PC-9 (cell line): Measurements from ENCODE around the gene ARL3. TPM values are rescaled to one million over a fixed set of nuclear protein-coding genes. Genes with fewer than 3 reads are reported as not detected.

Experiments
- BruUV-seq: library from RNA; stranded (reverse); fragments of 400-500 nt; replicated peaks from 2 replicates; lab custom pipeline; 2021; lab: Mats Ljungman, UMichigan
- CTCF ChIA-PET: fragments of 300-600 bp; sonication (Branson Sonifier 250); formaldehyde crosslinking; loops from one replicate; lab custom pipeline; 2022; ENCODE audit warnings: antibody characterized with exemption; lab: Charles Lee
- POLR2A ChIA-PET: fragments of 300-600 bp; sonication (Branson Sonifier 250); formaldehyde crosslinking; loops from one replicate; lab custom pipeline; 2022; ENCODE audit warnings: antibody characterized with exemption; ENCODE audit not compliant: unreplicated experiment; lab: Charles Lee
- DNase-seq, 2 experiments: peaks; one replicate each; pipeline versions ENCODE4 v3.0.0 to v3.0.0-alpha.2; 2015 to 2022; ENCODE audit warnings: mixed read lengths in 1 of 2
- H2AFZ ChIP-seq: fragments of 200-600 bp; sonication (generic); 2 replicates; pipeline ENCODE4 v1.8.1; 2017; ENCODE audit warnings: antibody characterized with exemption
- H3F3A ChIP-seq: fragments of 200-600 bp; sonication (generic); 2 replicates; pipeline ENCODE4 v1.8.1; 2017; ENCODE audit warnings: antibody characterized with exemption, mild to moderate bottlenecking, low read depth; ENCODE audit not compliant: insufficient read depth
- H3K27ac ChIP-seq: fragments of 200-600 bp; sonication (generic); 2 replicates; pipeline ENCODE4 v1.6.1; 2016; ENCODE audit warnings: mixed run types
- H3K27me3 ChIP-seq: fragments of 200-600 bp; sonication (generic); 2 replicates; pipeline ENCODE4 v1.6.1; 2016; ENCODE audit warnings: low read depth, mixed run types; ENCODE audit not compliant: insufficient read depth
- H3K36me3 ChIP-seq: fragments of 200-600 bp; sonication (generic); 2 replicates; pipeline ENCODE4 v1.6.1; 2016; ENCODE audit warnings: low read depth, mixed run types
- H3K4me1 ChIP-seq: fragments of 200-600 bp; sonication (generic); replicated peaks from 2 replicates; pipeline ENCODE4 v1.6.1; 2016; ENCODE audit warnings: mixed run types; ENCODE audit not compliant: insufficient read depth
- H3K4me2 ChIP-seq: fragments of 200-600 bp; sonication (generic); 2 replicates; pipeline ENCODE4 v1.6.1; 2017; ENCODE audit warnings: mixed run types
- H3K4me3 ChIP-seq: fragments of 200-600 bp; sonication (generic); 2 replicates; pipeline ENCODE4 v1.6.1; 2016; ENCODE audit warnings: mixed run types
- H3K79me2 ChIP-seq: fragments of 200-600 bp; sonication (generic); 2 replicates; pipeline ENCODE4 v1.6.1; 2017; ENCODE audit warnings: low read depth, mixed run types
- H3K9me2 ChIP-seq: fragments of 200-600 bp; sonication (generic); 2 replicates; pipeline ENCODE4 v1.8.1; 2017; ENCODE audit warnings: mild to moderate bottlenecking; ENCODE audit not compliant: insufficient read depth
- H3K9me3 ChIP-seq: fragments of 200-600 bp; sonication (generic); 2 replicates; pipeline ENCODE4 v1.8.1; 2016; ENCODE audit warnings: low read depth; ENCODE audit not compliant: insufficient read depth
- H4K20me1 ChIP-seq: fragments of 200-600 bp; sonication (generic); 2 replicates; pipeline ENCODE4 v1.8.1; 2017; ENCODE audit not compliant: insufficient read depth
- EZH2 ChIP-seq: fragments of 200-600 bp; sonication (generic); IDR thresholded peaks from 2 replicates; pipeline ENCODE4 v1.8.0; 2017; ENCODE audit warnings: antibody characterized with exemption, low read depth
- intact Hi-C: fragments of 100-400 bp; cut with micrococcal nuclease; formaldehyde crosslinking; loops from one replicate; pipeline ENCODE4 v1.10.0; 2022; ENCODE audit not compliant: unreplicated experiment
- total RNA-seq: library from RNA; stranded (reverse); gene quantifications from 2 replicates; pipeline ENCODE4 v1.2.3, GENCODE V29; 2021
- TF ChIP-seq, protein P1 (sequence below): fragments of 200-600 bp; sonication (generic); conservative IDR thresholded peaks from 2 replicates; pipeline ENCODE4 v1.6.1; 2017; ENCODE audit warnings: mixed run types, antibody characterized with exemption, mild to moderate bottlenecking, moderate library complexity

ARL3 gene
- total RNA-seq, 1 experiment from 2014 or later, result 9.7 TPM

DNA sequence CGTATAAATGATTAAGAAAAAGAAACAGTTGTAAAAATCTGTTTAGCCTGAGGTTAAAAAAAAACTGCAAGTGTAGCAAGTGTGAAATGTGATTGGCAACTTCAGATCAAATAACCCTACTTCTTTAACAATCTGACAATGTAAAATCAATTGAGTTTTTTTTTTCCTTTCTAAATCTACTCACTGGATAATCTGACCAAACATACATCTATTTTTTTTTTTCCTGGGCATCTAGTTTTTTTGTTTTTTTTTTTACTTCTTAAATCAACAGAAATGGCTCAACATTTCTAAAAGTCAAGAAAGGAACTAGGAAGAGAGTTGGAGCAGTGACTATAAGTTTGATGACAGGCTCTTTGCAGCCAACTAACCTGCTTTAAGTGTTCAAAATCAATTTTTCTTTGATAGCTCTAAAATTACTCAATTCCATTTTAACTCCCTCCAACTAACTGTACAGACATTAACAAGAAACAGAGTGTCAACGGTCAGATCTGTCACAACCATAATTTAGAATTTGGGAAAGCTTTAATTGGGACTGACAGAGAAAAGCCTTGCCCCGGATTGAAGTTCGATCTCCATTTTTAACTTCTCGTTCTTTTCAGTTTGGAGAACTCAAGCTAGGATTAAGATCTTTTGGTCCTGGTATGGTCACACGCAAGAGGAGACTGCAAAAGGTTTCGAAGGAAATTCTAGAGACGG lies 1.2 kb downstream of the ARL3 start:
- no TSS peak for BruUV-seq
- ChIA-PET POLR2A (interaction anchor here (0.6 to 0.7 kb wide), 2 partner anchors 317 to 612 kb away, joined by 4 to 6 read pairs; partner anchors contain the start of gene NFKB2), CTCF (no interaction called here)
- H3K27ac ChIP-seq, result no peak overlapping the region
- peaks cover 5% of the 10 kb centered on the region; the same call in 1 of the 2 replicates for H3K4me1 ChIP-seq
- H3K36me3 ChIP-seq, result no peaks in the 10 kb centered on the region
- intact Hi-C loops, result loop anchor here (5.0 to 10.0 kb wide), 2 partner anchors 66 to 522 kb away; no protein-coding TSS in a partner anchor
- H3K4me2 ChIP-seq, result peak overlapping the region; percentile 98
- H3F3A ChIP-seq, result peaks cover 9% of the 10 kb centered on the region; the same call in 1 of the 2 replicates
- H3K27me3 ChIP-seq, result no peaks in the 10 kb centered on the region
- H3K4me3 ChIP-seq, result peak overlapping the region; percentile 86
- TF ChIP-seq, protein P1, sequence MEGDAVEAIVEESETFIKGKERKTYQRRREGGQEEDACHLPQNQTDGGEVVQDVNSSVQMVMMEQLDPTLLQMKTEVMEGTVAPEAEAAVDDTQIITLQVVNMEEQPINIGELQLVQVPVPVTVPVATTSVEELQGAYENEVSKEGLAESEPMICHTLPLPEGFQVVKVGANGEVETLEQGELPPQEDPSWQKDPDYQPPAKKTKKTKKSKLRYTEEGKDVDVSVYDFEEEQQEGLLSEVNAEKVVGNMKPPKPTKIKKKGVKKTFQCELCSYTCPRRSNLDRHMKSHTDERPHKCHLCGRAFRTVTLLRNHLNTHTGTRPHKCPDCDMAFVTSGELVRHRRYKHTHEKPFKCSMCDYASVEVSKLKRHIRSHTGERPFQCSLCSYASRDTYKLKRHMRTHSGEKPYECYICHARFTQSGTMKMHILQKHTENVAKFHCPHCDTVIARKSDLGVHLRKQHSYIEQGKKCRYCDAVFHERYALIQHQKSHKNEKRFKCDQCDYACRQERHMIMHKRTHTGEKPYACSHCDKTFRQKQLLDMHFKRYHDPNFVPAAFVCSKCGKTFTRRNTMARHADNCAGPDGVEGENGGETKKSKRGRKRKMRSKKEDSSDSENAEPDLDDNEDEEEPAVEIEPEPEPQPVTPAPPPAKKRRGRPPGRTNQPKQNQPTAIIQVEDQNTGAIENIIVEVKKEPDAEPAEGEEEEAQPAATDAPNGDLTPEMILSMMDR, result no peak
- TF ChIP-seq EZH2, result no peak
- no peaks in the 10 kb centered on the region for H3K9me3 ChIP-seq
- H4K20me1 ChIP-seq, result no peaks in the 10 kb centered on the region
- peak overlapping the region; percentile 98 for H2AFZ ChIP-seq
- DNase-seq, result no peak
- H3K9me2 ChIP-seq, result no peaks in the 10 kb centered on the region
- H3K79me2 ChIP-seq, result no peaks in the 10 kb centered on the region

DNA sequence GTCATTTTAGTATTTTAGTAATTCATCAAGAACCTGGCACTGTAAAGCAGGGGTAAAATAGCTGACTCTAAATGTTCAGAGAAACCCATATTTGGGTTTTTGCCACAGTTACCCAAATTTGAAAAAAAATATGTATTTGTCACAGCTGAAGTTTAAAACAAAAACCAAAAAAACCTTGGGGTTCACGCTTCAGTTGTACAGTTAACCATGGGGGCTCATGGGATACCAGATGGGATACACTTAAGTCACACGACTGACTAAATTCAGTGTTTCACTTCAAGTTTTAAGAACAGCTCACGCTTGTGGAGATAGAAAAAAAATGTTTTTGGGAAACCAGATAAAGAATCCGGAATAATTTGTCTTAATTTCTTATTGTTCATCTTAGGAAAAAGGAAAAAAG lies 2.1 kb downstream of the ARL3 start:
- Histone ChIP-seq H3K4me1 (peaks cover 5% of the 10 kb centered on the region; the same call in 1 of the 2 replicates), H3K4me3 (no peak overlapping the region), H3K27me3 (no peaks in the 10 kb centered on the region), H3K79me2 (no peaks in the 10 kb centered on the region), H4K20me1 (no peaks in the 10 kb centered on the region), H2AFZ (no peak overlapping the region), H3K9me3 (no peaks in the 10 kb centered on the region), H3K4me2 (no peak overlapping the region), H3F3A (peaks cover 9% of the 10 kb centered on the region; the same call in 1 of the 2 replicates), H3K27ac (no peak overlapping the region), H3K36me3 (no peaks in the 10 kb centered on the region), H3K9me2 (no peaks in the 10 kb centered on the region)
- no TSS peak for BruUV-seq
- intact Hi-C loops, result loop anchor here (5.0 to 10.0 kb wide), 2 partner anchors 65 to 523 kb away; no protein-coding TSS in a partner anchor
- CTCF ChIA-PET, result interaction anchor here (0.6 kb wide), 1 partner anchor 527 kb away, joined by 5 read pairs; no protein-coding TSS in a partner anchor
- DNase-seq, result no peak
- TF ChIP-seq EZH2, result no peak
- TF ChIP-seq, protein P1, result no peak
- POLR2A ChIA-PET, result no interaction called here

DNA sequence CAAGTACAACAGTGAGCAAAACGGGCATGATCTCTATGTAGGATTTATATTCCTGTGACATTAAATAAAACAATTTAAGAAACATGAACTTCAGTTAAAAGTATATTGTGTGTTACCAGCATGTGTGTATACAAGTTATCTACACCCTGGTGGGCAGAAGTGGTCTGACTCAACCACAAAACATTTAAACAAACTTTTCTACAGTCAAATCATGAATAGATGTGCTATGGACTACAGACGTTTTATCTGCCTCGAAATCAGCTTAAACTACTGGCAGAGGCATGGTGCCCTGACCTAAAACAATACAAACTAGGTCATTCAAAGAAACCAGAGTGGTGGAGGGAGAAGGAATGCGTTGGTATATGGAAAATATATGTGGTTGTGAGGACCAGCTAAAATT lies 3.6 kb downstream of the ARL3 start:
- Histone ChIP-seq H3K9me2 (no peaks in the 10 kb centered on the region), H3K4me1 (peaks cover 4% of the 10 kb centered on the region; the same call in 1 of the 2 replicates), H3K36me3 (no peaks in the 10 kb centered on the region), H2AFZ (no peak overlapping the region), H3K27ac (no peak overlapping the region), H3K9me3 (no peaks in the 10 kb centered on the region), H3K79me2 (no peaks in the 10 kb centered on the region), H3F3A (peaks cover 9% of the 10 kb centered on the region; the same call in 1 of the 2 replicates), H3K4me2 (no peak overlapping the region), H3K27me3 (no peaks in the 10 kb centered on the region), H4K20me1 (no peaks in the 10 kb centered on the region), H3K4me3 (no peak overlapping the region)
- BruUV-seq, result no TSS peak
- DNase-seq, result no peak
- intact Hi-C loops, result loop anchor here (5.0 to 10.0 kb wide), 2 partner anchors 63 to 524 kb away; no protein-coding TSS in a partner anchor
- POLR2A ChIA-PET, result no interaction called here
- CTCF ChIA-PET, result interaction anchor here (0.5 kb wide), 1 partner anchor 41 kb away, joined by 3 read pairs; no protein-coding TSS in a partner anchor
- no peak for TF ChIP-seq EZH2
- TF ChIP-seq, protein P1, result no peak
